SH-SY5Y (cell line): ENCODE measurements around the gene ZBTB17.

Source experiments
- GATA2 ChIP-seq: IDR thresholded peaks from 2 replicates; pipeline ENCODE4 v1.6.1; 2011; ENCODE audit warnings: mild to moderate bottlenecking, low read depth, low read length
- GATA3 ChIP-seq: IDR thresholded peaks from 2 replicates; pipeline ENCODE4 v1.6.1; 2011; ENCODE audit warnings: low read depth, mild to moderate bottlenecking, low read length, moderate library complexity

The ZBTB17 gene

DNA sequence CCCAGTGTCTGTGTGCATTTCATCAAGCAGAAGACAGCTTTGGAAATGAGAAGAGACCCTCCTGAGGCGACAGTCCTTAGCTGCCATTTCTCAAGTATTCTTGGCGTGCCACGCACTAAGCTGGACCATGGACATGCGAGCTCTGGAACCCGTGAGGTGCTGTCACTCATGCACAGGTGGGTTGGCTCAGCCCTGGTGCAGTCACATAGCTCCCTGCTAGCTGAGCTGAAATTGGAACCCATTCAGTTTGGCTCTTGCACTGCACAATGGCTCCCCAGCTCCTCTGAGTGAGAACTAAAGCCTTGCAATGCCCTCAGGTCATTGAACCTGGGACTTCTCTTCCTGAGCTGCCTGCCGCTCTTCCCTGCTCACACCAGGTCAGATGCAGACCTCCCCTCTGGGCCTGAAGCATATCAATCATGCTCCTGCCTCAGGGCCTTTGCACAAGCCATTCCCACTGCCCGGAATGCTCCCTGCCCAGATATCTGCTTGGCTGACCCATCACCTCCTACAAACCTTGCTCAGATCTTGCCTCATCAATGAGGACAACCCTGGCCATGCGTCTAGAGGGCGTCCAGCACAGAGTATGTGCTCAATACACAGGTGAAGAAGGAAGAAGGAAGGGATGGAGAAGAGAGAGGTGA lies 21.9 kb upstream of the ZBTB17 start:
- TF ChIP-seq GATA3, result no peak
- TF ChIP-seq GATA2, result no peak

- TF ChIP-seq GATA2, result no peak
- TF ChIP-seq GATA3, result no peak
Measured at GRCh38 chr1:15997076-15997585, 21.2 kb upstream of the ZBTB17 start.

DNA sequence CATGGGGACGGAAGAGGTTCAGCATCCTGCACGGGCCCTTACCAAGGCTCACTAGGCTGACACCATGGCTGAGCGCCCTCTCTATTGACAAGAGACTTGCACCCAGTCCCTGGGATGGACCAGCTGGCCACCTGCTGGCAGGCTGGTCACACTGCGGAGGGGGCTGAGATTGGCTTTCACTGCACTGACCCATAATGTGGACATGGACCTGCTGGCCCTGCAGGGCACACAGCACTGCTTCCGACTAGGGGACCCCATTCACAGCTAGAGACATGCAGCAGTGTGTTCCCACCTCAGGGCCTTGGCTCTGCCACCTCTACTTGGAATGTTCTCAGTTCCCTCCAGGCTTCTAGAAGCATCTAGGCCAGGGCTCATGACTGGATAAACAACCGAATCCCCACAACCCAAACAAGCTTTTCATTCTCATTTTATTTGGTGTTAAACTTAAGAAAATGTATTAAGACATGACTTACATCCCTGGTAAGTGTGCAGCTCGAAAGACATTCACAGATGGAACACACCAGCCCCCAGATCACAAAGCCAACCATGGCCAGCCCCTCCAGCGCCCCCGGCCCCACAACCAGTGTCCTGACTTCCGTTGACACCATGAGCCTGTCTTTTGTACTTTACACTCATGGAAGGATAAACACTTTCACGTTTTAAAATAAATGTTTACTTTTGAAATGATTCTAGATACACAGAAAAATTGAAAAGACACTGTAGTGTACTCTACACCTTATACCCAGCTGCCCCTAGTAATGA lies 18.9 kb upstream of the ZBTB17 start:
- TF ChIP-seq GATA3, result no peak
- no peak for TF ChIP-seq GATA2

DNA sequence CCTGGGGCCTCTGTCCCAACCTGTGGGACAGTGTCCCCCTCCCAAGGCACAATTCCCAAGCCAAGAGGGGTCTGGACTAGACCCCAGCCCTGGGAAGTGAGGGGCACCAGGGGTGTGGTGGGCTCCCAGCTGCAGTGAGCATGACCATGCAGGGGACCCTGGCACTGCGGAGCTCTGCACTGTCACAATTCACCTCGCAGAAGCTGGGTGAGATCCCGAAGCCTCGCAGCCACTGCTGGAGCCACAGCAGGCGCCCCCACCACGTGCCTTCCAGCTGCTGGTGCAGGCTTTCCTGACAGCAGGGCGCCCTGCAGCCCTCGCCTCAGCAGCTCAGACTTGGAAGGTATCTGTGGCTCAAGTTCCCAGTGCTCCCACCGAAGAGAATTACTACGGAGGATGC lies 18.2 kb upstream of the ZBTB17 start:
- TF ChIP-seq GATA3, result no peak
- no peak for TF ChIP-seq GATA2

DNA sequence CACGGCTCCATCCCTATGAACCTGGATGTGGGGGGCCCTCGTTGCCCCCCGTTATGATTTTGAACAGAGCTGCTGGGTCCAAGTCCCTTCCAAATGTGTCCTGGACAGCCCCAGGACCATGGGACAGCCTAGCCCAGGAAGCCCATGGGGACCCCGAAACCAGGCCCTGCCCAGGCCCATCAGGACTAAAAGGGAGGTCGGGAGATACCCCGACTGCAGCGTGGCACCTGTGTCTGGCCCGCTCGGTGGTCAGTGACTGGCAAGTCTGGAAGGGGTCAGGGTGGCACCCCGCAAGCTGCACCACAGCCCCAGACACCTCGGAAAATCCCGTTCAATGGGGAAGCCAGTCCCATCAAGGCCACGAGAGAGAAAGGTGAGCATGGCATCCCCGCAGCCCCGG lies 17.8 kb upstream of the ZBTB17 start:
- no peak for TF ChIP-seq GATA2
- no peak for TF ChIP-seq GATA3

DNA sequence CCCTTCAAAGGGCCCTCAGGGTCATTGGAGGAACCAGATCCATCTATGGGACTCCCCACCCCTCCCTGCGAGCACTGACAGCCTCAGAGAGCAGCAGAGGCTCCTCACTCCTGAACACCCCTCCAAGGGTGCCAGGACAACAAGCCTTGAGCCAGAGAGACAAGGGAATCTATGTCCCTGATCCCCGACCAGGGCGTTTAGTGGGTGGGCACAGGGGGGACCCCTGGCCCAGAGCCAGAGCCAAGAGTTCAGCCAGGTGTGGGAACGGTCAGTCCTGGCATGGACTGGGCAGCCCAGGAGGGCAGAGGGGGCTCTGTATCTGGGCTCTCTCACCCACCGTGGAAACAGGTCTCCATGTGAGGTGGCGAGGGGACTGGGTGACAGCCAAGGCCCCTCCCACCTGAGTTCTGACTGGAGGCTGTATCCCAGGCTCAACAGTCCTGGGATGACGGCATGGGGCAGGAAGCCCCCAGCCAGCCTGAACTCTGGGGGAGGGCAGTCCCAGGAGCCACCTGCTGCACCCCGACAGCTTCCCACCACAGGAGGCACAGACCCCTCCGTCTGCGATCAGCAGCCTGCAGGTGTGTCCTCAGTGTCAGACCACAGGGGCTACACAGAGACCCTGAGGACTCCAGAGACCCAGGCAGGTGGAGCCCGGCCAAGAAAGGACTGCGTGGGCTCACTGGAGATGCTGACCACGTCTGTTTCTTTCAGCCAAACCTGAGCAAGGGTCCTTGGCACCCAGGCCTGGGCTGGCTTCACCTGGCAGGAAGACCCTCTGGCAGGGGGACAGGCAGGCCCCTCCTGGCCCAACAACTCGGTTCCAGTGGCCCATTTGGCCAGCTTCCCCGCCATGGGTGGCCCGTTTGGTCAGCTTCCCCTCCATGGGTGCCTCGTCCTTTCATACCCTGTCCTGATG lies 16.9 kb upstream of the ZBTB17 start:
- TF ChIP-seq GATA3, result no peak
- no peak for TF ChIP-seq GATA2

DNA sequence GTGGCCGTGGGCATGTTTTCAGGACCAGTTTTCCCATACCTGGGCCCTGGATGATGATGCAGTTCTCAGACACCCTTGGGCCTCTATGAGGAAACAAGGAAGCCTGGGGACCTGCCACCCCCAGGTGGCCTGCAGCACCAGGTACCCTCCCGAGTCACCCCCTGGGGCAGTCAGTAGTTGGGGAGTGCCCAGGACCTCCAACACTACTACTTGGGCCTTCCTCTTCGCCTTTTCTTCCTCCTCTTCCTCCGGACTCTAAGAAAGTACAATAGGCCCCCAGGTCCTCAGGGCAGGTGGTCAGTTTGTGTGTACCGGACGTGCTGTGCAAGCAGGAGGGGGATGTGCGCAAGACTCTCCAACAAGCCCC lies 16.3 kb upstream of the ZBTB17 start:
- TF ChIP-seq GATA2, result no peak
- TF ChIP-seq GATA3, result no peak

DNA sequence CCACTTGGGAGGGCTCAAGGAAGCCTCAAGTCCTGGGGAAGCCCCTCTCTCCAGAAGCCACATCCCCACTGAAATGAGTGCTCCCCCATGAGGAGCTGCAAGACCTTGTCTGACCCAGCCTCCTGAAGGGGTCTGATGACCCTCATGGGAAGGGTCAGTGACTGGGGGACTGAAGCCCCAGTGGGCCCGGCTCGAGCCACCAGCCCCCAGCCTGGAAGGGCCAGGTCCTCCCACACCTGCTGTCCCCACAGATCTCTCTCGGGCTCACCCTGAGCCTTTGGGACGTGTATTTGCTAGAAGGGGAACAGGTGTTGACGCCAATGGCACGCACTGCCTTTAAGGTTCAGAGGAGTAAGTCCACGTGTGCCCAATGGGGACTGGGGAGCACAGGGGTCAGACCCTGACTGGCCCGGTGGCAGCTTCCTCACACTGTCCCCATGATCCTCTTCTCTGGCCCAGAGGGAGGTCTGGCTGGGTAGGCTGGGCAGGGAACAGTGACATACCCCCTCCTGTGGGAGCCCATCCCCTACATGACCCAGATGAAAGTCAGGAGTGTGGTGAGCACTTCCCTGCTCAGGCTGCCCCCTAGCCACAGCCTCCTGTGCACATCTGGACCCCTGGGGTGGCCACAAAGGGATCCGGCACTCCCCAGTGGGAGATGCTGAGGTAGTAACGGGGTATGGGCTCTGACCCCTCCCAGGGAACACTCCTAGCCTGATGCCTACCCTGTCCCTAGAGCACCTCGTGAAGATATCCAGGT lies 15.7 kb upstream of the ZBTB17 start:
- TF ChIP-seq GATA2 (no peak), GATA3 (no peak)

DNA sequence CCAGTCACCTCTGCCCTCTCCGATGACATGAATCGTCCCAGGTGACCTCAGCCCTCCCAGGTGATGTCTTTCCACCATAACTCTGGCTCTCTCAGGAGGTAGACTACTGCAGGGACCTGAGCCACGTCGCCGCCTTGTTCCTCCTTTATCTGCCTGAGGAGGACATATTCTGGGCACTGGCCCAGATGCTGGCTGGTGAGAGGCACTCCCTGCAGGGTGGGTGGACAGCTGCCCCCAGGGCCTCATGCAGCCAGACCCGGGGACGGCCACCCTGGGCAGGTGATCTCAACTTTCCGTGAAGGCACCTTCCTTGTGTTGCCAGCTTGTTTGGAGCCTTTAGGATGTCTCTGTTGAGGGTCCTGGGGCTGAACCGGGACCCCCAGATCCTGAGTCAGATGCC lies 13.9 kb upstream of the ZBTB17 start:
- TF ChIP-seq GATA2 (no peak), GATA3 (no peak)

DNA sequence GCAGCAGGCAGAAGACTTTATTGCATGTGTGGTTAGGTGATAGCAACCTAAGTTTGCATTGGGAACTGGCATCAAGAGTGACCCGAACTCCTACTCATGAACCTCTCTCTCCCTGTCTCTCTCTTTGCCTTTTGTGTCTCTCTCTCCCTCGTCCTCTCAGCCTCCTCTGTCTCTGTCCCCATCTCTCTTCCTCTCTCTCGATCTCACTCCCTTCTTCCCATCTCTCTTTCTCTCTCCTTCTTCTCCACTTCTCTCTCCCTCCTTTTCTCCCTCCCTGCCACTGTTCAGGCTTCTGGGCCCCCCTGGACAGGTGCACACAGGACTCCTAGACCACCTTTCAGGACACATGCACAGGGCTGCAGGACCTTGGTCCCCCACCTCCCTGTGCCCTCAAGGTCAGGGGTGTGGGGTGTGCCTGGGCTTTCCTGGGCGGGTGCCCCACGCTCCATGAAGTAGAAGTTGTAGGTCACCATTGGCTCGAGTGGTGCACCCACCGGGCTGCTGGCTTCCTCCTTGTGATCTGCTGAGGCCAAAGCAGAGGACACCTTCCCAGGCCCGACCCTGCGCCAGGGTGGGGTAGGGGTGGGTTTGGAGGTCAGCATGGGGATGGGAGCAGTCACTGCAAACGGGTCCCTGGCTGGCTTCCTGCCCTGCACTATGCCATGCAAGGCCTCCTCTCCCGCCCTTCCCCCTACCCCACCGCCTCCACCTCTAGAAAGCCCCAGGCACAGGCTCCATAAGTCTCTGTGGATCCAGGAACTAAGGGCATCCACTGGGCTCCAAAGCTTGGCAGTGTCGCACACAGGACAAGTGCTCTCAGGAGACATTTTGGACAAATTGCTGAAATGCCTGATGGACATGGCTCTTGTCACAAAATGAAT lies 13.2 kb upstream of the ZBTB17 start:
- TF ChIP-seq GATA2 (no peak), GATA3 (no peak)

- TF ChIP-seq GATA3 (no peak), GATA2 (no peak)
Measured at GRCh38 chr1:15985611-15986297, 9.9 kb upstream of the ZBTB17 start.

DNA sequence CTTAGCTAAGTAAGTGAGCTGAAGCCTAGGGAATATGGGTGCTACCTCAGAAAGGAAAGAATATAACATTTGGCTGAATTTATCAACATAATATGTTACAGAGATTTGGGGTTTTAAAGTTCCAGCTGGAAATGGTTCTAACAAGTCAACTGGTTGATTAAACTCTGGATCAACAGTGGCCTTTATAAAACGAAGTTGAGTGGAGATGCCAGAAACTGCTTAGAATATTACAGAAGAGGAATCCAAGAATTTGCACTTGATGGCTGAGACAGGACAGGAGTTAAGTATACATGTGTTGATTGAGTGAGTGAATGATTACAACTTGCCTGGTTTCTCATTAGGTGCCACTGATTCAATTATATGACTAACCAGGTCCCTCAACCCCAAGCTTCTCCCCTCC lies 7.4 kb upstream of the ZBTB17 start:
- TF ChIP-seq GATA3 (no peak), GATA2 (no peak)
